HG03432 (cell line): ENCODE measurements around the gene MAGI1.

Experiments
- ATAC-seq: cut with Tn5 transposase; IDR thresholded peaks from one replicate; pipeline ENCODE4 v1.9.1; 2021; ENCODE audit warnings: mild to moderate bottlenecking, moderate library complexity; ENCODE audit not compliant: unreplicated experiment

Gene MAGI1

GRCh38 chr3:65772758-65773157 lies 266.0 kb downstream of the MAGI1 start:
- no peak for ATAC-seq

GRCh38 chr3:65767551-65767950 lies 271.2 kb downstream of the MAGI1 start:
- no peak for ATAC-seq

GRCh38 chr3:65762235-65762580 lies 276.5 kb downstream of the MAGI1 start:
- ATAC-seq, result no peak

GRCh38 chr3:65761446-65762234 lies 277.1 kb downstream of the MAGI1 start:
- no peak for ATAC-seq

GRCh38 chr3:65758876-65759598 lies 279.7 kb downstream of the MAGI1 start:
- ATAC-seq, result no peak

- no peak for ATAC-seq
Measured at GRCh38 chr3:65758438-65758837, 280.3 kb downstream of the MAGI1 start.

- ATAC-seq, result no peak
Measured at GRCh38 chr3:65752636-65753035, 286.1 kb downstream of the MAGI1 start.

GRCh38 chr3:65751123-65751700 lies 287.5 kb downstream of the MAGI1 start:
- peak; percentile 56 for ATAC-seq

GRCh38 chr3:65749066-65749465 lies 289.7 kb downstream of the MAGI1 start:
- ATAC-seq, result no peak

GRCh38 chr3:65748326-65748725 lies 290.4 kb downstream of the MAGI1 start:
- ATAC-seq, result no peak

GRCh38 chr3:65746848-65747247 lies 291.9 kb downstream of the MAGI1 start:
- no peak for ATAC-seq

GRCh38 chr3:65745306-65745705 lies 293.4 kb downstream of the MAGI1 start:
- ATAC-seq, result no peak

GRCh38 chr3:65742914-65743313 lies 295.8 kb downstream of the MAGI1 start:
- no peak for ATAC-seq

- ATAC-seq, result no peak
Measured at GRCh38 chr3:65741540-65741939, 297.2 kb downstream of the MAGI1 start.

- no peak for ATAC-seq
Measured at GRCh38 chr3:65739901-65740541, 298.7 kb downstream of the MAGI1 start.

GRCh38 chr3:65734792-65735191 lies 303.9 kb downstream of the MAGI1 start:
- no peak for ATAC-seq

GRCh38 chr3:65734382-65734781 lies 304.3 kb downstream of the MAGI1 start:
- ATAC-seq, result no peak

- ATAC-seq, result no peak
Measured at GRCh38 chr3:65733459-65733858, 305.3 kb downstream of the MAGI1 start.

- peak; percentile 99 for ATAC-seq
Measured at GRCh38 chr3:65732051-65732935, 306.4 kb downstream of the MAGI1 start.

GRCh38 chr3:65730449-65730848 lies 308.3 kb downstream of the MAGI1 start:
- no peak for ATAC-seq

- ATAC-seq, result no peak
Measured at GRCh38 chr3:65729973-65730372, 308.7 kb downstream of the MAGI1 start.
